ENCODE data around the gene ITIH5. TPM values are rescaled to one million over a fixed set of nuclear protein-coding genes. Genes with fewer than 3 reads are reported as not detected.

The ITIH5 gene
- total and polyA plus RNA-seq, 2 donors (not counting 1 experiment from before 2014, with no cell fraction given): 0.22 to 12.4 TPM

GRCh38 chr10:7701158-7701742, 34.5 kb upstream of the ITIH5 start:
- Histone ChIP-seq H3K36me3 (ENCODE audit: control insufficient read depth, insufficient read depth, low read length) (no peaks in the 10 kb centered on the region), H3K27me3 (ENCODE audit: control insufficient read depth, insufficient read depth, low read length) (no peaks in the 10 kb centered on the region), H3K9ac (ENCODE audit: insufficient read depth, low read length) (no peak overlapping the region), H2AFZ (ENCODE audit: low read length) (no peak overlapping the region), H3K4me2 (ENCODE audit: extremely low read depth, insufficient read depth, low read length) (no peak overlapping the region), H3K9me3 (ENCODE audit: control insufficient read depth, insufficient read depth, low read depth, low read length) (no peaks in the 10 kb centered on the region), H3K4me3 (replicated peaks in 1 of 4; ENCODE audit: control extremely low read depth in 1 of 4, insufficient read depth in 1 of 4, low read depth in 3 of 4, low read length in 4 of 4) (no peak overlapping the region), H4K20me1 (ENCODE audit: control insufficient read depth, extremely low read depth, insufficient read depth, low read length) (no peaks in the 10 kb centered on the region), H3K4me1 (ENCODE audit: control insufficient read depth, extremely low read depth, insufficient read depth, low read length) (no peaks in the 10 kb centered on the region), H3K27ac (ENCODE audit: insufficient read depth, low read length) (no peak overlapping the region), H3K79me2 (ENCODE audit: control insufficient read depth, insufficient read depth, low read length) (no peaks in the 10 kb centered on the region)
- TF ChIP-seq EZH2 (IDR thresholded peaks at IDR 0.05; ENCODE audit: low read length, missing control alignments) (no peak), CTCF (conservative IDR thresholded peaks at IDR 0.05 in 1 of 2, IDR thresholded peaks at IDR 0.05 in 1 of 2; ENCODE audit: low read depth in 1 of 2, low read length in 2 of 2) (no peak)
- DNase-seq (ENCODE audit: low read depth in 2 of 2): no peak

- peak in 1 of 2 donors; percentile 37 for DNase-seq (ENCODE audit: low read depth in 2 of 2)
Measured at GRCh38 chr10:7700577-7701125, 33.9 kb upstream of the ITIH5 start.

GRCh38 chr10:7697426-7697825, 30.7 kb upstream of the ITIH5 start:
- Histone ChIP-seq H3K27ac (ENCODE audit: insufficient read depth, low read length) (no peak overlapping the region), H3K9ac (ENCODE audit: insufficient read depth, low read length) (no peak overlapping the region), H3K27me3 (ENCODE audit: control insufficient read depth, insufficient read depth, low read length) (no peaks in the 10 kb centered on the region), H3K79me2 (ENCODE audit: control insufficient read depth, insufficient read depth, low read length) (no peaks in the 10 kb centered on the region), H4K20me1 (ENCODE audit: control insufficient read depth, extremely low read depth, insufficient read depth, low read length) (no peaks in the 10 kb centered on the region), H2AFZ (ENCODE audit: low read length) (no peak overlapping the region), H3K4me1 (ENCODE audit: control insufficient read depth, extremely low read depth, insufficient read depth, low read length) (no peaks in the 10 kb centered on the region), H3K9me3 (ENCODE audit: control insufficient read depth, insufficient read depth, low read depth, low read length) (no peaks in the 10 kb centered on the region), H3K4me2 (ENCODE audit: extremely low read depth, insufficient read depth, low read length) (no peak overlapping the region), H3K36me3 (ENCODE audit: control insufficient read depth, insufficient read depth, low read length) (no peaks in the 10 kb centered on the region), H3K4me3 (replicated peaks in 1 of 4; ENCODE audit: control extremely low read depth in 1 of 4, insufficient read depth in 1 of 4, low read depth in 3 of 4, low read length in 4 of 4) (no peak overlapping the region)
- TF ChIP-seq EZH2 (IDR thresholded peaks at IDR 0.05; ENCODE audit: low read length, missing control alignments): no peak
- no peak for TF ChIP-seq CTCF (conservative IDR thresholded peaks at IDR 0.05 in 1 of 2, IDR thresholded peaks at IDR 0.05 in 1 of 2; ENCODE audit: low read depth in 1 of 2, low read length in 2 of 2)
- DNase-seq (ENCODE audit: low read depth in 2 of 2): no peak

More at GRCh38 chr10:7700577-7701125, 33.9 kb upstream of the ITIH5 start:
- Histone ChIP-seq H3K9me3 (ENCODE audit: control insufficient read depth, insufficient read depth, low read depth, low read length) (no peaks in the 10 kb centered on the region), H2AFZ (ENCODE audit: low read length) (no peak overlapping the region), H3K4me3 (replicated peaks in 1 of 4; ENCODE audit: control extremely low read depth in 1 of 4, insufficient read depth in 1 of 4, low read depth in 3 of 4, low read length in 4 of 4) (no peak overlapping the region), H3K9ac (ENCODE audit: insufficient read depth, low read length) (no peak overlapping the region), H3K79me2 (ENCODE audit: control insufficient read depth, insufficient read depth, low read length) (no peaks in the 10 kb centered on the region), H3K27ac (ENCODE audit: insufficient read depth, low read length) (no peak overlapping the region), H3K36me3 (ENCODE audit: control insufficient read depth, insufficient read depth, low read length) (no peaks in the 10 kb centered on the region), H3K27me3 (ENCODE audit: control insufficient read depth, insufficient read depth, low read length) (no peaks in the 10 kb centered on the region), H3K4me2 (ENCODE audit: extremely low read depth, insufficient read depth, low read length) (no peak overlapping the region), H4K20me1 (ENCODE audit: control insufficient read depth, extremely low read depth, insufficient read depth, low read length) (no peaks in the 10 kb centered on the region), H3K4me1 (ENCODE audit: control insufficient read depth, extremely low read depth, insufficient read depth, low read length) (no peaks in the 10 kb centered on the region)
- TF ChIP-seq EZH2 (IDR thresholded peaks at IDR 0.05; ENCODE audit: low read length, missing control alignments) (no peak), CTCF (conservative IDR thresholded peaks at IDR 0.05 in 1 of 2, IDR thresholded peaks at IDR 0.05 in 1 of 2; ENCODE audit: low read depth in 1 of 2, low read length in 2 of 2) (no peak)

All from fibroblast of lung (primary cell).